HG03139 (cell line): ENCODE results near the gene DENND4A.

Experiments
- ATAC-seq: cut with Tn5 transposase; IDR thresholded peaks from one replicate; pipeline ENCODE4 v1.9.1; 2021; ENCODE audit not compliant: unreplicated experiment

DENND4A gene

GRCh38 chr15:65688462-65688861, 103.6 kb downstream of the DENND4A start:
- ATAC-seq: no peak

- no peak for ATAC-seq
Observed at GRCh38 chr15:65682404-65682911, 109.6 kb downstream of the DENND4A start.

- no peak for ATAC-seq
Observed at GRCh38 chr15:65680544-65680943, 111.5 kb downstream of the DENND4A start.

- ATAC-seq: no peak
Observed at GRCh38 chr15:65676123-65676522, 116.0 kb downstream of the DENND4A start.

GRCh38 chr15:65675551-65675950, 116.5 kb downstream of the DENND4A start:
- ATAC-seq: no peak

GRCh38 chr15:65666257-65666656, 125.8 kb downstream of the DENND4A start:
- ATAC-seq: no peak

- ATAC-seq: no peak
Observed at GRCh38 chr15:65663521-65663920, 128.6 kb downstream of the DENND4A start.

GRCh38 chr15:65660927-65661326, 131.2 kb downstream of the DENND4A start:
- no peak for ATAC-seq

GRCh38 chr15:65659502-65660052, 132.5 kb downstream of the DENND4A start:
- no peak for ATAC-seq

- ATAC-seq: no peak
Observed at GRCh38 chr15:65655457-65655856, 136.6 kb downstream of the DENND4A start.

GRCh38 chr15:65655026-65655425, 137.1 kb downstream of the DENND4A start:
- ATAC-seq: no peak

- no peak for ATAC-seq
Observed at GRCh38 chr15:65653801-65654521, 138.1 kb downstream of the DENND4A start.

- no peak for ATAC-seq
Observed at GRCh38 chr15:65653341-65653740, 138.8 kb downstream of the DENND4A start.

GRCh38 chr15:65651831-65652749, 140.0 kb downstream of the DENND4A start:
- ATAC-seq: no peak

GRCh38 chr15:65651042-65651322, 141.1 kb downstream of the DENND4A start:
- no peak for ATAC-seq

GRCh38 chr15:65650312-65651041, 141.6 kb downstream of the DENND4A start:
- no peak for ATAC-seq

GRCh38 chr15:65646486-65646885, 145.6 kb downstream of the DENND4A start:
- no peak for ATAC-seq

GRCh38 chr15:65645392-65645791, 146.7 kb downstream of the DENND4A start:
- no peak for ATAC-seq

- no peak for ATAC-seq
Observed at GRCh38 chr15:65644282-65644681, 147.8 kb downstream of the DENND4A start.

GRCh38 chr15:65642594-65642993, 149.5 kb downstream of the DENND4A start:
- no peak for ATAC-seq
